GM10266 (cell line): Measurements from ENCODE around the gene DIP2C.

Experiments
- DNase-seq: peaks from one replicate; pipeline ENCODE4 v3.0.0; 2012; ENCODE audit errors: extremely low spot score
- TF ChIP-seq, protein P1 (sequence below): IDR thresholded peaks from 2 replicates; pipeline ENCODE4 v1.5.1; 2012; ENCODE audit warnings: mild to moderate bottlenecking, low read depth; ENCODE audit not compliant: control insufficient read depth, insufficient read depth; ENCODE audit errors: missing control alignments

The DIP2C gene

DNA sequence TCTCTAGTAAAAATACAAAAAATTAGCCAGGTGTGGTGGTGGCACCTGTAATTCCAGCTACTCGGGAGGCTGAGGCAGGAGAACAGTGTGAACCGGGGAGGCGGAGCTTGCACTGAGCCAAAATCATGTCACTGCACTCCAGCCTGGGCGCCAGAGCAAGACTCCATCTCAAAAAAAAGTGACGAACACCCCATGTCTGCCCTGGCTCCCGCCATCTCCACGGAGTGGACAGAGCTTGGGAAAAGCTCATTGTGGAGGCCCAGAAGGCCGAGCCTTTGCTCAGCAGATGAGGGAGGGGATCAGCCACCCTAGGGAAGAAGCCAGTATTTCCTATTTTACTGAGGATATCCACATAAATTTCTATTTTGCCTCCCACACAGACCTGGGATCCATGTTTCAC is 136.8 kb downstream of the DIP2C start:
- TF ChIP-seq, protein P1, sequence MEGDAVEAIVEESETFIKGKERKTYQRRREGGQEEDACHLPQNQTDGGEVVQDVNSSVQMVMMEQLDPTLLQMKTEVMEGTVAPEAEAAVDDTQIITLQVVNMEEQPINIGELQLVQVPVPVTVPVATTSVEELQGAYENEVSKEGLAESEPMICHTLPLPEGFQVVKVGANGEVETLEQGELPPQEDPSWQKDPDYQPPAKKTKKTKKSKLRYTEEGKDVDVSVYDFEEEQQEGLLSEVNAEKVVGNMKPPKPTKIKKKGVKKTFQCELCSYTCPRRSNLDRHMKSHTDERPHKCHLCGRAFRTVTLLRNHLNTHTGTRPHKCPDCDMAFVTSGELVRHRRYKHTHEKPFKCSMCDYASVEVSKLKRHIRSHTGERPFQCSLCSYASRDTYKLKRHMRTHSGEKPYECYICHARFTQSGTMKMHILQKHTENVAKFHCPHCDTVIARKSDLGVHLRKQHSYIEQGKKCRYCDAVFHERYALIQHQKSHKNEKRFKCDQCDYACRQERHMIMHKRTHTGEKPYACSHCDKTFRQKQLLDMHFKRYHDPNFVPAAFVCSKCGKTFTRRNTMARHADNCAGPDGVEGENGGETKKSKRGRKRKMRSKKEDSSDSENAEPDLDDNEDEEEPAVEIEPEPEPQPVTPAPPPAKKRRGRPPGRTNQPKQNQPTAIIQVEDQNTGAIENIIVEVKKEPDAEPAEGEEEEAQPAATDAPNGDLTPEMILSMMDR = no peak
- DNase-seq = no peak

DNA sequence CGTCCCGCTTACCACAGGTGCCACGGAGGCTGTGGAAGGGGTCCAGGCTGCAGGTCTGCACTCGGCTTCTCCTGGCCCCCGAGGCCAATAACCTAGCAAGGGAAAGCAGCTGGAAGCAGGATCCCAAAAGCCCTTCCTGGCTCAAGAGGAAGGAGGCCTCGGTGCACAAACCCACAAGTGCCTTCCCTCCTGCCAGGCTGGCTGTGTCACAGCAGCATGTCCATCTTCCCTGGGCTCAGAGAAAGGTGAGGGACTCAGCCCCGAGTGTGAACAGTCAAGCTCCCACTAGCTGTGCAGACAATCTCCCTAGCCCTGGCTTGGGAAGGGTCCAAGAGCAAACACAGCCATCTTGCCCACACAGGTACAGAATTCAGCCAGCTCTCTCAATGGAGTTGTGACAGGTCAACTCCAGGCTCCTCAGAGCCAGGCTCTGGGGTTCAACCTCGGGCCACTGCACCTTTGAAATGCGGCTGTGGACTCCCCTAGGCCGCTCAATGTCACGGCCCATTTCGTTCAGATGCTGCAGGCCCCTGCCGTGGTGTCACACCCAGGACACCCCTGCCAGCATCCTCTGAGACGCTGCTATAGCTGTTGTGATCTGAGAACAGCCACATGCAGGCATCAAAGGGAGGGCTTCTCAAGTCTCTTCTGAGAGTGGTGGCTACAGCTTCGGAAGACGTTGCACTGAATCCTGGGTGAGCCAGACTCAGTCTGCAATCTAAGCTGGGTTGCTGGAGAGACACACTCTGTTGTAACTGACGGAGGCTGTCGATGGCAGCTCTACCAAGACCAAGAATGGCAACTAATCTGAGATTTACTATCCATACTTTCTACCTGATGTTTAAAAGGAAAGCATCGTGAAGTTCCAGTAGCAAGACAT is 137.9 kb downstream of the DIP2C start:
- no peak for DNase-seq

DNA sequence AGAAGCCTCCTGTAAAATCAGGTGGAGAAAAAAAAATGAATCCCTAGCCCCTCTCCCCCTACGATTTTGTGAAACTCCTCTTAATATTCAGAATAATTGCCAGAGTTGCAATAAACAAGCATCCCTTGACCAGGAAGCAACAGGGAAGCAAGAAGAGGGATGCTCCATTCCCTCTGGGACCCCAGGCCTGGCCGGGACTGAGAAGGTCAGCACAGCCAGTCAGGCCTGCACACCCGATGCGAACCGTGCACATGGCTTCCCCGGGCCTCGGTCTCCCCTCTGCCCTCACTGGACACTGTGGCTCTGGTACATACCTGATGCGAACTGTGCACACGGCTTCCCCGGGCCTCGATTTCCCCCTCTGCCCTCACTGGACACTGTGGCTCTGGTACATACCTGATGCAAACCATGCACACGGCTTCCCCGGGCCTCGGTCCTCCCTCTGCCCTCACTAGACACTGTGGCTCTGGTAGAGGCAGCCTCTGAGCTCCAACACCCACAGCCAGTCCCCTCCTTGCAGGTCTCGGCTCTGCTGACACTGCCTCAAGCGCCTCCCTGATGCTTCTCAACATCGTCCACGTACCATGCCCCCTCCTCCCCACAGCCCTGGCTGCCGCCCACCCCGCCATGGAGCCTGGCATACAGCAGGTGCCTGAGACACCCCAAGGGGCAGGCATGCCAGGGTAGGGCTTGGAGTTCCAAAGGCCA is 138.6 kb downstream of the DIP2C start:
- DNase-seq = no peak
- TF ChIP-seq, protein P1 = no peak

More for the DNA sequence above, 137.9 kb downstream of the DIP2C start:
- TF ChIP-seq, protein P1 = no peak

GRCh38 chr10:549391-549790 is 140.1 kb downstream of the DIP2C start:
- no peak for DNase-seq
- TF ChIP-seq, protein P1 = no peak

- DNase-seq = no peak
- TF ChIP-seq, protein P1 = no peak
Observed at GRCh38 chr10:548238-548901, 141.1 kb downstream of the DIP2C start.

DNA sequence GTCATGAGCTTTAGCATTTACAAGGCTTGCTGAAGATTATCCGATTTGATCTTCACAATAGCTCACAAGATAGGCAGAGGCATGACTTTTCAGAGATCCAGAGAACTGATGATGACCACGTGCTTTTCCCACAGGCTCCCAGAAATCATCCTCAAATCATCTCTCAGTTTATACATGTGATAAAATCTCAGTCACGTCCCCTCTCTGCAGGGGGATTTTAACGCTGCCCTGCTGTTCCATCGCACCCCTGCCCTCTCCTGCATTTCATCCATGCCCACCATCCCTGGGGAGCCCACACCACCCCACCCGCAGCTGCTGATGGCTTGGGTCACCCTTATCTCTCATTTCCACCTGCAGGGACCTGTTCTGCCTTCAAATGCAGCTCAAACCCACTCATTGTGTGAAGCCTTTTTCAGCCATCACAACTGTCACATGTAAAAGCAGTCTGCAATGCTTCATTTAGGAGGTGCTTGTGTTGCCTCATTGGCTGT is 141.8 kb downstream of the DIP2C start:
- TF ChIP-seq, protein P1 = no peak
- no peak for DNase-seq
